Stimulated activated naive CD4-positive, alpha-beta T cell (primary cell): ENCODE data around the gene PRKAB1.

ENCODE experiments used
- DNase-seq, 6 experiments: peaks; one replicate each; lab custom pipeline; 2025; lab: John Stamatoyannopoulos, UW

Gene PRKAB1

DNA sequence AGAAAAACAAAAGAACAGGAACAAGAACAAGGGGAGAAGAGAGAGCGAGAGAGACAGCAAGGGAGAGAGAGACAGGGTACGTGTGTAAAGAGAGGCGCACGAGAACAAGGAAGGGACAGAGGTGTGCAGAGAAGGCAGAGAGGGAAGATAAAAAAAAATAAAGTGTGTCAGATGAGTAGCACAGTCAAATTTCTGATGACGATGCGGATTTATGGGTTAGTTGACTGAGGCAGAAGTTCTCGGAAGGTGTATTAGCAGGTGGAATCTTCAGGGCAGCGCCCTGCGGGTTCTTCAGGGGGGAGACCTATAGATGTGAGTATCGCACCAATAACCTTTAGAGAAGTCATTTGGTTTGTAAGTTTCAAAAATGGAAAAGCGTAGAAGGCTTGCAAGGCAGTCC, 44.8 kb downstream of the PRKAB1 start:
- no peak for DNase-seq

GRCh38 chr12:119713551-119714031, 45.7 kb downstream of the PRKAB1 start:
- no peak for DNase-seq

DNA sequence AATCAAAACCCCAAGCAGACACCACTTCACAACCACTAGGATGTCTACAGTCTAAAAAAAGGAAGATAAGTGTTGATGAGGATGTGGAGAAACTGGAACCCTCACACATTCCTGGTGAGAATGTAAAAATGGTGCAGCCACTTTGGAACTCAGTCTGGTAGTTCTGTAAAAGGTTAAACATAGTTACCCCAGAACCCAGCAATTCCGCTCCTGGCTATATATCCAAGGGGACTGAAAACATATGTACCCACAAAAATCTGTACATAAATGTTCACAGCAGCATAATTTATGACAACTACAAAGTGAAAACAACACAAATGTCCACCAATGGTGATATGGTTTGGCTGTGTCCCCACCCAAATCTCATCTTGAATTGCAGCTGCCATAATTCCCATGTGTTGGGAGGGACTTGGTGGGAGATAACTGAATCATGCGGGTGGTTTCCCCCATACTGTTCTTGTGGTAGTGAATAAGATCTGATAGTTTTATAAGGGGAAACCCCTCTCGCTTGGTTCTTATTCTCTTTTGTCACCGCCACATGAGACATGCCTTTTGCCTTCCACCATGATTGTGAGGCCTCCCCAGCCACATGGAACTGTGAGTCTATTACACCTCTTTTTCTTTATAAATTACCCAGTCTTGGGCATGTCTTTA, 46.8 kb downstream of the PRKAB1 start:
- no peak for DNase-seq

GRCh38 chr12:119715268-119715620, 47.3 kb downstream of the PRKAB1 start:
- no peak for DNase-seq

- no peak for DNase-seq
Measured at GRCh38 chr12:119718141-119718540, 50.2 kb downstream of the PRKAB1 start.

- DNase-seq: no peak
Measured at GRCh38 chr12:119720349-119720748, 52.4 kb downstream of the PRKAB1 start.

- DNase-seq: no peak
Measured at GRCh38 chr12:119721306-119721705, 53.4 kb downstream of the PRKAB1 start.

DNA sequence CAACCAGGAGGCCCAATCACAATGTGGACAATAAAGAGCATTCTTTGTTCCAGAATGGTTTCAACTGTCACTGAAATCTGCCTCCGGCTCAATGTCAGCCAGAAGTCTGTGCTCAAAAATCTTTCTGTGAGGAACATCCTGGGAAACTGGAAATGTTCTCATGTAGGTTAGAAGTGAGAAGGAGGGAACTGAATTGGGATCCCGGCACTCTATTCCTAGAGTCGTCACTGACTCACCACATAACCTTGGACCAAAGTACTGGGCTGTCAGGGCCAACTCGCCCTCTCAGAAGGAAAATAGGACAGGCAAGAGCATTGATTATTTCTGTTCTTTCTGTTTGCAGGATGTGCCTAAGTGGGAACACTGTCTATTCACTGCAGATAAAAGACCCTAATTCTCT, 57.6 kb downstream of the PRKAB1 start:
- no peak for DNase-seq

- DNase-seq: no peak
Measured at GRCh38 chr12:119727600-119728443, 59.9 kb downstream of the PRKAB1 start.

DNA sequence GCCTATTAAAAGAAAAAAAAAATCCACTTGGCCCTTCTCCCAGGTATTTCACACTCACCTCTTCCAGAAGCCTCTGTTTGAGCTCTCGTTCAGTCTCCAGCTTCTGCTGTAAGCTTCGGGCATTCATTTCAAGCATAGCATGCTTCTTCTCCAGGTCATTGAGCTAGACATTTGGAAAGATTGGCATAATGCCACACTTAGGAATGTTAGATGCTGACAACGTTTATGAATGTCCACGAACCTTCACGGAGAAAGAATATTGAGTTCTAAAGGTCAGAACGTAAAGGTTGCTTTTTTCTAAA, 60.5 kb downstream of the PRKAB1 start:
- DNase-seq: no peak

DNA sequence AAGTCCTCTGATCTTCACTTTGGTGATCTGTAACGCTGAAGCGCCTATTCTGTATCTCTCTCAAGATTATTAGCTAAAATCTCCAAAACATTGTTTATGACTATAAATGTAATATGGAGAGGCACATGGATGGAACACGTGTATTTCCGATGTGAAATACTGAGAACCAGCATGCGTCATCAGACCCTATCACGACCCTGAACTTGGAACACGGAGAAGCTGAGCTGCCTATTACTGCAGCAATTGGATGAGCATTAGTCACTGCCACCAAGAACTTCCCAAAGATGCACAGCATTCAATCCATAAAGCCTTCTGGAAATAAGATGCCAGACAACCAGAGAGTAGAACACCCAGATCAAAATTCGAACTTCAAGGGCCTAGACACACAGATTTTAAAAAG, 61.9 kb downstream of the PRKAB1 start:
- DNase-seq: no peak

DNA sequence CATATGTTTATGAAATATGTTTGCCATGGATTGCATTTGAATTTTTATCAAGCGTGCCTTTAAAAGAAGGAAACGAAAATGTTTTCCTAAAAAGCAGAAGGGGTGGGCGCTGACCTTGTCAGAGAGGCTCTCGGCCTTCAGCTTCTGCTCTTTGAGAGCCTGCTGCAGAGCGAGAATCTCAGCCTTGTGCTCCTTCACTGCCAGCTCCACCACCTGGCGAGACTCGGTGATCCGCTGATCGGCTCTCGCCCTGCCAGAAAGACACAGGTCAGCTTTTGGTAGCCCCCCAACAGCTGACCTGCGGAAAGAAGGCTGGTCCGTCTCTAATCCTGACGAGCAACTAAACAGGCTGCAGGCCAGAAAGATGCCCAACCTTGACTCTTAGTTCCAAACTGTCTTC, 62.4 kb downstream of the PRKAB1 start:
- DNase-seq: no peak
